ENCODE results near the gene FAXC. TPM values are rescaled to one million over a fixed set of nuclear protein-coding genes. Genes with fewer than 3 reads are reported as not detected.

FAXC gene
- total and polyA plus RNA-seq, 2 donors (not counting 3 experiments of a cell fraction or from before 2014, with no cell fraction given): 3.4 to 3.6 TPM

DNA sequence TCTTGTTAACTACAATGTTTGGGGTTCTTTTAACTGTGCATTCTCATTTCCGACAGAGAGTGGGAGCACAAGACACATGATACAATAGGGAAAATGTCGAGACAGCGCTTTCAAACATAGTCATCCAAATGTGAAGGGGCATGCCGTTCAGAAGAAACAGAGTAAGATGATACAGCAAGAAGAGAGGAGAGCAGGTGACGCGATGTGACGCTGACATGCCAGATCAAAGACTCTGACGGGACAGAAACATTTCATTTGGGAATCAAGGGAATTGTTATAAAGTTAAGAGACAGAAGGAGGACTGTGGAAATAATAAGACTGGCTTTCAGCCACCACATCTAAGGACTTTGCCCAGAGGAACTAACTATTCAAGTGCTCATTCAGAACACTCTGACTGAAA lies 117.4 kb downstream of the FAXC start:
- Histone ChIP-seq H3K4me2 (ENCODE audit: insufficient read depth, low read length) (no peak overlapping the region), H3K9me1 (replicated peaks; ENCODE audit: control insufficient read depth, extremely low read depth, insufficient read depth, low read length) (no peaks in the 10 kb centered on the region), H3K4me3 (replicated peaks in 1 of 3; ENCODE audit: insufficient read depth in 1 of 3, low read depth in 1 of 3, low read length in 3 of 3) (no peak overlapping the region), H2AFZ (ENCODE audit: low read depth, low read length) (no peak overlapping the region), H4K20me1 (replicated peaks; ENCODE audit: control insufficient read depth, extremely low read depth, insufficient read depth, low read length) (no peaks in the 10 kb centered on the region), H3K27ac (ENCODE audit: insufficient read depth, low read depth, low read length) (no peak overlapping the region), H3K9ac (replicated peaks; ENCODE audit: extremely low read depth, insufficient read depth, low read length) (no peak overlapping the region), H3K27me3 (ENCODE audit: control insufficient read depth in 2 of 2, insufficient read depth in 2 of 2, low read length in 2 of 2) (no peaks in the 10 kb centered on the region), H3K9me3 (replicated peaks; ENCODE audit: control insufficient read depth, insufficient read depth, low read length) (no peaks in the 10 kb centered on the region), H3K4me1 (ENCODE audit: control insufficient read depth, extremely low read depth, insufficient read depth, low read length) (no peaks in the 10 kb centered on the region), H3K36me3 (ENCODE audit: control insufficient read depth in 2 of 2, extremely low read depth in 1 of 2, insufficient read depth in 2 of 2, low read length in 2 of 2) (no peaks in the 10 kb centered on the region), H3K79me2 (ENCODE audit: control insufficient read depth, insufficient read depth, low read length) (no peaks in the 10 kb centered on the region)
- FAIRE-seq: no peak
- no TSS peak for BruUV-seq (replicated peaks)
- no peak for DNase-seq (ENCODE audit: low read depth, low spot score)
- ChIA-PET CTCF (interaction anchor here (1.7 kb wide), 1 partner anchor 9 kb away, joined by 6 read pairs; no protein-coding TSS in a partner anchor), POLR2A (no interaction called here)
- dilution Hi-C loops (cut with MboI; ENCODE audit: extremely low pct_ligation_motif_present, low sequenced_read_pairs) (no loop called here), intact Hi-C loops (cut with micrococcal nuclease) (no loop called here)
- TF ChIP-seq JUN (IDR thresholded peaks at IDR 0.05; ENCODE audit: borderline replicate concordance, insufficient read depth, insufficient read length, low read depth) (no peak), POLR2AphosphoS5 (IDR thresholded peaks at IDR 0.05; ENCODE audit: insufficient read depth, low read depth, low read length) (no peak), MYC (IDR thresholded peaks at IDR 0.05; ENCODE audit: low read depth, low read length) (no peak), FOS (IDR thresholded peaks at IDR 0.05; ENCODE audit: borderline replicate concordance, insufficient read depth, low read length) (no peak), GATA2 (IDR thresholded peaks at IDR 0.05; ENCODE audit: insufficient read depth, insufficient read length, low read depth, low read length) (no peak), EZH2 (IDR thresholded peaks at IDR 0.05; ENCODE audit: borderline replicate concordance, low read depth, low read length, severe bottlenecking) (no peak), POLR2A (IDR thresholded peaks at IDR 0.05; ENCODE audit: low read depth, low read length) (no peak)
- TF ChIP-seq, protein P1, sequence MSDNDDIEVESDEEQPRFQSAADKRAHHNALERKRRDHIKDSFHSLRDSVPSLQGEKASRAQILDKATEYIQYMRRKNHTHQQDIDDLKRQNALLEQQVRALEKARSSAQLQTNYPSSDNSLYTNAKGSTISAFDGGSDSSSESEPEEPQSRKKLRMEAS (IDR thresholded peaks at IDR 0.05; ENCODE audit: insufficient read depth, insufficient read length): no peak
- TF ChIP-seq, protein P2, sequence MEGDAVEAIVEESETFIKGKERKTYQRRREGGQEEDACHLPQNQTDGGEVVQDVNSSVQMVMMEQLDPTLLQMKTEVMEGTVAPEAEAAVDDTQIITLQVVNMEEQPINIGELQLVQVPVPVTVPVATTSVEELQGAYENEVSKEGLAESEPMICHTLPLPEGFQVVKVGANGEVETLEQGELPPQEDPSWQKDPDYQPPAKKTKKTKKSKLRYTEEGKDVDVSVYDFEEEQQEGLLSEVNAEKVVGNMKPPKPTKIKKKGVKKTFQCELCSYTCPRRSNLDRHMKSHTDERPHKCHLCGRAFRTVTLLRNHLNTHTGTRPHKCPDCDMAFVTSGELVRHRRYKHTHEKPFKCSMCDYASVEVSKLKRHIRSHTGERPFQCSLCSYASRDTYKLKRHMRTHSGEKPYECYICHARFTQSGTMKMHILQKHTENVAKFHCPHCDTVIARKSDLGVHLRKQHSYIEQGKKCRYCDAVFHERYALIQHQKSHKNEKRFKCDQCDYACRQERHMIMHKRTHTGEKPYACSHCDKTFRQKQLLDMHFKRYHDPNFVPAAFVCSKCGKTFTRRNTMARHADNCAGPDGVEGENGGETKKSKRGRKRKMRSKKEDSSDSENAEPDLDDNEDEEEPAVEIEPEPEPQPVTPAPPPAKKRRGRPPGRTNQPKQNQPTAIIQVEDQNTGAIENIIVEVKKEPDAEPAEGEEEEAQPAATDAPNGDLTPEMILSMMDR (IDR thresholded peaks at IDR 0.05; ENCODE audit: extremely low read depth in 1 of 2, insufficient read depth in 1 of 2, low read depth in 1 of 2, low read length in 2 of 2): no peak

All from endothelial cell of umbilical vein (primary cell).